Naive thymus-derived CD4-positive, alpha-beta T cell (primary cell): ENCODE data around the gene ACTR3. TPM values are rescaled to one million over a fixed set of nuclear protein-coding genes. Genes with fewer than 3 reads are reported as not detected.

Experiments
- ATAC-seq: fragments of 150-1000 bp; cut with Tn5 transposase; 2 replicates; pipeline ENCODE4 v1.10.0; 2021; ENCODE audit warnings: mild to moderate bottlenecking, moderate library complexity
- CTCF ChIA-PET: fragments of 350-600 bp; sonication (Branson Sonifier 250); formaldehyde crosslinking; loops from one replicate; lab custom pipeline; 2021; ENCODE audit warnings: antibody characterized with exemption; lab: Charles Lee
- POLR2A ChIA-PET: fragments of 350-600 bp; sonication (Branson Sonifier 250); formaldehyde crosslinking; loops from one replicate; lab custom pipeline; 2021; ENCODE audit warnings: antibody characterized with exemption, inconsistent platforms; lab: Charles Lee
- DNase-seq, 9 donors: peaks; one replicate each; pipeline versions ENCODE4 v3.0.0 to v3.0.0-alpha.2; 2020 to 2022; ENCODE audit warnings: mixed read lengths in 1 of 9
- H3K27ac ChIP-seq: one replicate; pipeline ENCODE4 v1.7.0; 2013; ENCODE audit warnings: mild to moderate bottlenecking, low read depth, low read length, moderate library complexity
- H3K27me3 ChIP-seq, 2 donors: one replicate each; pipeline ENCODE4 v1.7.0; 2013; ENCODE audit warnings: low read length in 2 of 2, mild to moderate bottlenecking in 2 of 2, moderate library complexity in 2 of 2; ENCODE audit not compliant: control insufficient read depth in 2 of 2, insufficient read depth in 2 of 2
- H3K36me3 ChIP-seq, 3 experiments: 1 replicate in 2 of 3; 2 replicates in 1 of 3; pipeline ENCODE4 v1.7.0; 2013; ENCODE audit warnings: low read length in 3 of 3, mild to moderate bottlenecking in 3 of 3, moderate library complexity in 1 of 3; ENCODE audit not compliant: insufficient read depth in 3 of 3, control insufficient read depth in 2 of 3
- H3K4me1 ChIP-seq, 2 donors: one replicate each; pipeline ENCODE4 v1.7.0; 2013; ENCODE audit warnings: low read length in 2 of 2, mild to moderate bottlenecking in 2 of 2, moderate library complexity in 1 of 2; ENCODE audit not compliant: control insufficient read depth in 2 of 2, insufficient read depth in 2 of 2
- H3K4me3 ChIP-seq: 2 replicates; pipeline ENCODE4 v1.7.0; 2013; ENCODE audit warnings: mild to moderate bottlenecking, low read length
- H3K9me3 ChIP-seq, 3 experiments: 1 replicate in 2 of 3; 2 replicates in 1 of 3; pipeline ENCODE4 v1.7.0; 2013; ENCODE audit warnings: low read length in 3 of 3; ENCODE audit not compliant: control insufficient read depth in 2 of 3
- H3K27ac Mint-ChIP-seq, 9 donors: one replicate each; pipeline ENCODE4 v1.8.0; 2020 to 2022; ENCODE audit warnings: mixed read lengths in 9 of 9, mild to moderate bottlenecking in 8 of 9, moderate library complexity in 5 of 9, inconsistent platforms in 2 of 9
- H3K27me3 Mint-ChIP-seq, 5 donors: one replicate each; pipeline ENCODE4 v1.8.0; 2021 to 2022; ENCODE audit warnings: mixed read lengths in 5 of 5, mild to moderate bottlenecking in 1 of 5
- H3K36me3 Mint-ChIP-seq, 5 donors: one replicate each; pipeline ENCODE4 v1.8.0; 2020 to 2022; ENCODE audit warnings: mixed read lengths in 5 of 5, mild to moderate bottlenecking in 3 of 5, inconsistent platforms in 1 of 5
- H3K4me1 Mint-ChIP-seq, 7 donors: one replicate each; pipeline ENCODE4 v1.8.0; 2020 to 2022; ENCODE audit warnings: mixed read lengths in 7 of 7, mild to moderate bottlenecking in 3 of 7, inconsistent platforms in 1 of 7
- H3K4me3 Mint-ChIP-seq, 10 donors: one replicate each; pipeline ENCODE4 v1.8.0; 2020 to 2022; ENCODE audit warnings: mild to moderate bottlenecking in 10 of 10, mixed read lengths in 10 of 10, moderate library complexity in 6 of 10, inconsistent platforms in 2 of 10
- H3K9me3 Mint-ChIP-seq, 11 donors: one replicate each; pipeline ENCODE4 v1.8.0; 2020 to 2022; ENCODE audit warnings: mixed read lengths in 11 of 11, mild to moderate bottlenecking in 4 of 11, inconsistent platforms in 1 of 11, moderate library complexity in 1 of 11
- intact Hi-C, 2 donors: fragments of 100-400 bp; cut with micrococcal nuclease; formaldehyde crosslinking; loops; one replicate each; pipeline ENCODE4 v1.15.1; 2023
- polyA plus RNA-seq, 2 donors: library from polyadenylated mRNA; unstranded; fragments of 300-500 nt; fragmentation: Illumina TruSeq; gene quantifications; one replicate each; pipeline ENCODE4 v1.2.3, GENCODE V29; 2021
- total RNA-seq, 6 experiments: library from RNA in 5 of 6; stranded (reverse) in 5 of 6; gene quantifications; 1 replicate in 5 of 6; 2 replicates in 1 of 6; pipeline ENCODE4 v1.2.3 and lab custom pipeline; 2021 to 2026

Gene ACTR3
- total and polyA plus RNA-seq, 7 experiments from 2014 or later = 172 to 612 (median 295) TPM

DNA sequence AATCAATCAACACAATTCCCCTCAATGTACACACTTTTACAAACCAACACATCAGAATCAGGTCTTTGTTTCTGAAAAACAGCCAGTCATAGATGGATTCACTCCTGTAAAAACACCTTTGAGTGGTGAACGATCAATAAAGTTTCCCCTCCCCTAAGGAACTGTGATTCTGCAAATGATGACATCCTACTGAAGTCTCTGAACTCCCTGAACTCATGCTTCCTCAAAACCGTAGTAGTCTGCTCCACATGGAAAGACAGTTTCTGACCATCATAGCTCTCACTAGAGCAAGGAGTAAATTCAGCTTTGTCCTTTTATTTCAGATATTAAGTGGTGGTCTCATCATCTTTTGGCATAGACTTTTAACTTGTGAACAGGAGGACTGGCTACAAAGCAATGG is 43.5 kb upstream of the ACTR3 start:
- Histone ChIP-seq H3K27ac (no peak overlapping the region), H3K4me1 (no peaks in the 10 kb centered on the region), H3K36me3 (no peaks in the 10 kb centered on the region), H3K27me3 (no peaks in the 10 kb centered on the region), H3K9me3 (no peaks in the 10 kb centered on the region), H3K4me3 (no peak overlapping the region)
- H3K4me3 Mint-ChIP-seq = no peak overlapping the region
- ATAC-seq (no peak), DNase-seq (no peak)
- CTCF ChIA-PET = no interaction called here
- no peak overlapping the region for H3K27ac Mint-ChIP-seq
- no peaks in the 10 kb centered on the region for H3K27me3 Mint-ChIP-seq
- peaks cover 0 to 6% (median 2%) of the 10 kb centered on the region in 7 donors for H3K4me1 Mint-ChIP-seq
- peaks cover 14 to 66% (median 54%) of the 10 kb centered on the region in 5 donors for H3K36me3 Mint-ChIP-seq
- peaks cover 0 to 20% (median 3%) of the 10 kb centered on the region in 11 donors for H3K9me3 Mint-ChIP-seq
- POLR2A ChIA-PET = no interaction called here
- intact Hi-C loops = no loop called here

DNA sequence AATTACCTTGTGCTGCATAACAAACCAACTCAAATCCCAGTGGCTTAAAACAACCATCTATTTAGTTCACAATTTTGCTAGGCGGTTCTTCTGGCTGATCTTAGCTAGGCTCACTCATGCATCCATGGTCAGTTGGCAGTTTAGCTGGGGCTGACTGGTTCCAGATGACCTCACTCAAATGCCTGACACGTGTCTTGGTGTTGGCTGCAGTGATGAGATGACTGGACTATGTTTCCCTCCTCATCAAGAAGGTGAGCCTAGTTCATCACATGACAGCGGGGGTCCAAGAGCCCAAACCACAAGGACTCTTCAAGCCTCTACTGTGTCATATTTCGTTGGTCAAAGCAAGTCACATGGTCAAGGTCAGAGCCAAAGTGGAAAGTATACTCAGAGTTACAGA is 42.7 kb upstream of the ACTR3 start:
- CTCF ChIA-PET = no interaction called here
- H3K27me3 ChIP-seq = no peaks in the 10 kb centered on the region
- peaks cover 14 to 66% (median 54%) of the 10 kb centered on the region in 5 donors for H3K36me3 Mint-ChIP-seq

DNA sequence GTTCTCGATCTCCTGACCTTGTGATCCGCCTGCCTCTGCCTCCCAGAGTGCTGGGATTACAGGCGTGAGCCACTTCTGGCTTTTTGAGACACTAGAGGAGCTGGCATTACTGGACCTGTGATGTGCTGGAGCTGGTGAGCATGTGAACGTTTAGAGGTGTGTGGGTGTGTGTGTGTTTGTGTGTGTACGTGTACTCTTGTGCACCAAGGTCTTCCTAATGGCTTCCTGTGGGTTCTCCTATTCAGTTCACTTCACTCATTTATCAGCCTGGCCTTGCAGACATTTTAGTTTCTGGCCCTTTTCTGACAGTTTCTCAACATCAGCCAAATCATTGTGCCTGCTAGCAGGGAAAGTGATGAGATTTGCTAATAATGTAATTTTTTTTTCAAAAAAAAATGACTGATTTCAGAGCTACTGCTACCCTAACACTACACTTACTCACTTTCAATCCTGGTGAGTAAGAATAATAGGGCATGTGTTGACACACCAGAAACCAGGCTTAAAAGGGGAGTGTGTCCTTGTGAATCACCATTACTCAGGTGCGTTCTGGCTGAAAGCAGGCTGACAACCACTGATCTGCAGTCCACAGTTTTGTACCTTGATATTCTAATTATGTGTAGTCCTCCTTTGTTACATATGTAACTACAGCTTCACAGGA is 41.0 kb upstream of the ACTR3 start:
- no peak overlapping the region for H3K4me3 ChIP-seq
- H3K27ac Mint-ChIP-seq = no peak overlapping the region
- H3K4me1 ChIP-seq = no peaks in the 10 kb centered on the region
- no peaks in the 10 kb centered on the region for H3K36me3 ChIP-seq
- ChIA-PET POLR2A (no interaction called here), CTCF (interaction anchor here (0.7 kb wide), 1 partner anchor 11 kb away, joined by 4 read pairs; no protein-coding TSS in a partner anchor)
- no peak for DNase-seq
- no peaks in the 10 kb centered on the region for H3K9me3 ChIP-seq
- no peaks in the 10 kb centered on the region for H3K27me3 ChIP-seq
- intact Hi-C loops = no loop called here
- H3K4me1 Mint-ChIP-seq = peaks cover 0 to 6% (median 2%) of the 10 kb centered on the region in 7 donors
- H3K4me3 Mint-ChIP-seq = no peak overlapping the region
- H3K27me3 Mint-ChIP-seq = no peaks in the 10 kb centered on the region
- no peak overlapping the region for H3K27ac ChIP-seq
- H3K36me3 Mint-ChIP-seq = peaks cover 9 to 58% (median 41%) of the 10 kb centered on the region in 5 donors
- peaks cover 0 to 20% (median 3%) of the 10 kb centered on the region in 11 donors for H3K9me3 Mint-ChIP-seq
- no peak for ATAC-seq

More for the DNA sequence above, 42.7 kb upstream of the ACTR3 start:
- Histone ChIP-seq H3K4me3 (no peak overlapping the region), H3K4me1 (no peaks in the 10 kb centered on the region), H3K36me3 (no peaks in the 10 kb centered on the region), H3K9me3 (no peaks in the 10 kb centered on the region), H3K27ac (no peak overlapping the region)
- Mint-ChIP-seq H3K4me3 (no peak overlapping the region), H3K9me3 (peaks cover 0 to 20% (median 3%) of the 10 kb centered on the region in 11 donors), H3K27ac (no peak overlapping the region), H3K4me1 (peaks cover 0 to 6% (median 2%) of the 10 kb centered on the region in 7 donors), H3K27me3 (no peaks in the 10 kb centered on the region)
- ATAC-seq (no peak), DNase-seq (no peak)
- intact Hi-C loops = no loop called here
- POLR2A ChIA-PET = no interaction called here

DNA sequence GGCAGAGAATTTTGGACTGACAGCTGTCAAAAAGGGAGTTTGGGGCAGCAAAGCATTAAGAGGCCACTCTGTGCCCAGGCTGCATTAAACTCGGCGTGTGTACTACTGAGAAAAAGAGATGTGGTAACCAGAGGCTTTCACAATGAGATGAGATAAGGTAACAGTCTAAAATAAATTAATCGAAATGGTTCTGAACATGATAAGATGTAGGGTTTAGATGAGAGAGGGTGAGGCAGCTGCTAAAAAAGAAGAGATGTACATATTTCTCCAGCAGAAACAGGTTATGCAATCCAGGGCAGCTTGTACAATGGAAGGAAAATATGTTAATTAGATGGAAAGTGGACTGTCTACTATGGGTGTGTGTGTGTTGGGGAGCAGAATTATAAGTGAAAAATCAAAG is 39.2 kb upstream of the ACTR3 start:
- Mint-ChIP-seq H3K27me3 (no peaks in the 10 kb centered on the region), H3K4me3 (no peak overlapping the region), H3K4me1 (peaks cover 0 to 9% (median 3%) of the 10 kb centered on the region in 7 donors), H3K9me3 (peaks cover 0 to 11% (median 3%) of the 10 kb centered on the region in 11 donors), H3K36me3 (peaks cover 13 to 49% (median 32%) of the 10 kb centered on the region in 5 donors), H3K27ac (no peak overlapping the region)
- H3K27me3 ChIP-seq = no peaks in the 10 kb centered on the region
- H3K27ac ChIP-seq = no peak overlapping the region
- no peaks in the 10 kb centered on the region for H3K9me3 ChIP-seq
- no peaks in the 10 kb centered on the region for H3K36me3 ChIP-seq
- no peak overlapping the region for H3K4me3 ChIP-seq
- POLR2A ChIA-PET = no interaction called here
- peak; percentile 42 for ATAC-seq
- CTCF ChIA-PET = no interaction called here
- H3K4me1 ChIP-seq = no peaks in the 10 kb centered on the region
- intact Hi-C loops = no loop called here
- DNase-seq = no peak

DNA sequence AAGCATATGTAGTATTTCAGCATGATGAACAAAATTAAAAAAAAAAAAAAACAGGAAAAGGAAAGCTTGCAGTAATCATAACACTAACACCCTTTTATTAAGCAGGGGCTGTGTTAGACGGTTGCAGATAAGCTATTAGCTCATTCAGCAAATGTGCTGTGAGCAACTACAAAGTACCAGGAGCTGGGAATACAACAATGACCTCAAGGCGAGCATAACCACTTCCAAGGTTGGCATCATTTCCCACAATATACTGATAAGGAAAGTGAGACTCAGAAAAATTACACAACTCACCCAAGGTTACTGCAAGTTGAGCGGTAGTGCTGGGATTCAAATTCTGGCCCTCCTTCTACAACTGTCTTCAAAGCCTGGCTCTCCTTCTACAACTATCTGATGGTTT is 38.2 kb upstream of the ACTR3 start:
- intact Hi-C loops = no loop called here
- Mint-ChIP-seq H3K4me1 (peaks cover 0 to 9% (median 3%) of the 10 kb centered on the region in 7 donors), H3K36me3 (peaks cover 10 to 44% (median 25%) of the 10 kb centered on the region in 5 donors), H3K9me3 (peaks cover 0 to 2% (median 0%) of the 10 kb centered on the region in 11 donors), H3K27ac (no peak overlapping the region), H3K27me3 (no peaks in the 10 kb centered on the region), H3K4me3 (no peak overlapping the region)
- ChIA-PET POLR2A (interaction anchor here (0.6 kb wide), 1 partner anchor 167 kb away, joined by 4 read pairs; no protein-coding TSS in a partner anchor), CTCF (interaction anchor here (0.6 kb wide), 1 partner anchor 1752 kb away, joined by 4 read pairs; no protein-coding TSS in a partner anchor)
- no peaks in the 10 kb centered on the region for H3K9me3 ChIP-seq
- H3K27ac ChIP-seq = no peak overlapping the region
- no peaks in the 10 kb centered on the region for H3K36me3 ChIP-seq
- ATAC-seq = no peak
- no peak overlapping the region for H3K4me3 ChIP-seq
- H3K4me1 ChIP-seq = no peaks in the 10 kb centered on the region
- H3K27me3 ChIP-seq = no peaks in the 10 kb centered on the region
- no peak for DNase-seq

DNA sequence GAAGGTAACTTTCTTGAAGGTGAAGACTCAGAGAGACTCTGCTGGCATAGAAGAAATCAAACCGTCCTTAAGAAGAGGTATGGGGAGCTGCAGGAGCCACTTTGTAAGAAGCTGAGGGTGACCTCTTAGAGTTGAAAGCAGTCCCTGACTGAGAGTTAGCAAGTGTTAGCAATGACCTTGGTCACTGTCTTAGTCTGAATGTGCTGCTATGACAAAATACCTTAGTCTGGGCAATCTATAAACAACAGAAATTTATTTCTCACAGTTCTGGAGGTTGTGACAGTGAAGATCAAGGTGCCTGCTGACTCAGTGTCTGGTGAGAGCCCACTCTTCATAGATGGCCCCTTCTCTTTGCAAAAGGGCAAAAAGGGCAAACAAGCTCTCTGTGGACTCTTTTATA is 35.7 kb upstream of the ACTR3 start:
- Histone ChIP-seq H3K9me3 (no peaks in the 10 kb centered on the region), H3K27ac (no peak overlapping the region), H3K27me3 (no peaks in the 10 kb centered on the region), H3K4me3 (no peak overlapping the region), H3K36me3 (no peaks in the 10 kb centered on the region), H3K4me1 (no peaks in the 10 kb centered on the region)
- Mint-ChIP-seq H3K27ac (no peak overlapping the region), H3K36me3 (peaks cover 8 to 47% (median 31%) of the 10 kb centered on the region in 5 donors), H3K27me3 (no peaks in the 10 kb centered on the region), H3K4me3 (no peak overlapping the region), H3K9me3 (peaks cover 0 to 1% (median 0%) of the 10 kb centered on the region in 11 donors), H3K4me1 (peaks cover 0 to 15% (median 9%) of the 10 kb centered on the region in 7 donors)
- intact Hi-C loops = no loop called here
- CTCF ChIA-PET = no interaction called here
- POLR2A ChIA-PET = no interaction called here
- DNase-seq (no peak), ATAC-seq (no peak)
